Muscle layer of duodenum (tissue), 2 donors: ENCODE results near the gene IL11.
A peak's percentile ranks its signal among the peaks of the same experiment; 100 is the strongest.

ENCODE experiments used
- H3K27ac ChIP-seq: one replicate; pipeline ENCODE4 v1.7.0; 2013; ENCODE audit warnings: mild to moderate bottlenecking, low read length
- H3K27me3 ChIP-seq: one replicate; pipeline ENCODE4 v1.7.0; 2013; ENCODE audit warnings: low read depth, mild to moderate bottlenecking, control low read depth, low read length
- H3K36me3 ChIP-seq, 2 donors: one replicate each; pipeline ENCODE4 v1.7.0; 2013; ENCODE audit warnings: low read length in 2 of 2, control low read depth in 1 of 2, mild to moderate bottlenecking in 1 of 2; ENCODE audit not compliant: insufficient read depth in 2 of 2, control insufficient read depth in 1 of 2
- H3K4me1 ChIP-seq, 2 donors: one replicate each; pipeline ENCODE4 v1.7.0; 2013; ENCODE audit warnings: low read length in 2 of 2, mild to moderate bottlenecking in 2 of 2, control low read depth in 1 of 2, moderate library complexity in 1 of 2; ENCODE audit not compliant: insufficient read depth in 2 of 2, control insufficient read depth in 1 of 2
- H3K4me3 ChIP-seq, 2 donors: one replicate each; pipeline ENCODE4 v1.7.0; 2013; ENCODE audit warnings: low read length in 2 of 2, low read depth in 1 of 2, mild to moderate bottlenecking in 1 of 2
- H3K9me3 ChIP-seq, 2 donors: one replicate each; pipeline ENCODE4 v1.7.0; 2013; ENCODE audit warnings: low read length in 2 of 2, control low read depth in 1 of 2, mild to moderate bottlenecking in 1 of 2; ENCODE audit not compliant: control insufficient read depth in 1 of 2
- donor health status: healthy.

IL11 gene

GRCh38 chr19:55355213-55355821 is 14.9 kb downstream of the IL11 start:
- H3K27ac ChIP-seq, result no peak overlapping the region
- H3K4me3 ChIP-seq, result no peak overlapping the region
- H3K9me3 ChIP-seq, result no peaks in the 10 kb centered on the region
- H3K27me3 ChIP-seq, result peaks cover 28% of the 10 kb centered on the region
- no peaks in the 10 kb centered on the region for H3K36me3 ChIP-seq
- peaks cover 0 to 15% of the 10 kb centered on the region in 2 donors for H3K4me1 ChIP-seq

- no peak within 1 kb of the TSS for H3K27ac ChIP-seq
Measured at GRCh38 chr19:55354698-55355212, 15.5 kb downstream of the IL11 start, which contains the start of gene COX6B2. COX6B2 (minus strand) TSS chr19:55354719; CDS start chr19:55354521, 198 bp downstream.

GRCh38 chr19:55353803-55354697 is 16.2 kb downstream of the IL11 start:
- Histone ChIP-seq H3K27me3 (peaks cover 28% of the 10 kb centered on the region), H3K36me3 (no peaks in the 10 kb centered on the region), H3K27ac (no peak overlapping the region), H3K4me3 (peak overlapping the region; percentile 37 to 50), H3K9me3 (no peaks in the 10 kb centered on the region), H3K4me1 (peaks cover 0 to 15% of the 10 kb centered on the region in 2 donors)

More at GRCh38 chr19:55354698-55355212, 15.5 kb downstream of the IL11 start, which contains the start of gene COX6B2:
- Histone ChIP-seq H3K36me3 (no peaks in the 10 kb centered on the region), H3K4me3 (peak within 1 kb of the TSS; percentile 37 to 50), H3K4me1 (peaks cover 0 to 15% of the 10 kb centered on the region in 2 donors), H3K27me3 (peaks cover 28% of the 10 kb centered on the region), H3K9me3 (no peaks in the 10 kb centered on the region)

- no peaks in the 10 kb centered on the region for H3K9me3 ChIP-seq
- H3K4me1 ChIP-seq, result peaks cover 0 to 15% of the 10 kb centered on the region in 2 donors
- H3K27me3 ChIP-seq, result peaks cover 28% of the 10 kb centered on the region
- no peak overlapping the region for H3K27ac ChIP-seq
- peak overlapping the region; percentile 37 to 50 for H3K4me3 ChIP-seq
- no peaks in the 10 kb centered on the region for H3K36me3 ChIP-seq
Measured at GRCh38 chr19:55353356-55353802, 16.9 kb downstream of the IL11 start.

- Histone ChIP-seq H3K27me3 (peaks cover 28% of the 10 kb centered on the region), H3K27ac (no peak overlapping the region), H3K9me3 (no peaks in the 10 kb centered on the region), H3K4me3 (no peak overlapping the region), H3K36me3 (no peaks in the 10 kb centered on the region), H3K4me1 (peaks cover 0 to 15% of the 10 kb centered on the region in 2 donors)
Measured at GRCh38 chr19:55352549-55353145, 17.6 kb downstream of the IL11 start.

- no peak overlapping the region for H3K4me3 ChIP-seq
- peaks cover 28% of the 10 kb centered on the region for H3K27me3 ChIP-seq
- H3K27ac ChIP-seq, result no peak overlapping the region
- H3K9me3 ChIP-seq, result no peaks in the 10 kb centered on the region
- H3K4me1 ChIP-seq, result peaks cover 0 to 15% of the 10 kb centered on the region in 2 donors
- H3K36me3 ChIP-seq, result peaks cover 0 to 4% of the 10 kb centered on the region in 2 donors
Measured at GRCh38 chr19:55352040-55352439, 18.2 kb downstream of the IL11 start.

GRCh38 chr19:55350620-55351315 is 19.5 kb downstream of the IL11 start:
- peaks cover 28% of the 10 kb centered on the region for H3K27me3 ChIP-seq
- H3K27ac ChIP-seq, result no peak overlapping the region
- no peaks in the 10 kb centered on the region for H3K9me3 ChIP-seq
- H3K4me1 ChIP-seq, result peaks cover 0 to 16% of the 10 kb centered on the region in 2 donors
- H3K36me3 ChIP-seq, result peaks cover 0 to 12% of the 10 kb centered on the region in 2 donors
- H3K4me3 ChIP-seq, result no peak overlapping the region

GRCh38 chr19:55348317-55349034 is 21.8 kb downstream of the IL11 start:
- Histone ChIP-seq H3K27me3 (peaks cover 25% of the 10 kb centered on the region), H3K9me3 (no peaks in the 10 kb centered on the region), H3K36me3 (peaks cover 4 to 18% of the 10 kb centered on the region in 2 donors), H3K4me1 (peaks cover 0 to 8% of the 10 kb centered on the region in 2 donors), H3K4me3 (no peak overlapping the region), H3K27ac (no peak overlapping the region)

GRCh38 chr19:55347442-55348009 is 22.7 kb downstream of the IL11 start:
- Histone ChIP-seq H3K36me3 (peaks cover 6 to 27% of the 10 kb centered on the region in 2 donors), H3K27ac (no peak overlapping the region), H3K27me3 (peaks cover 15% of the 10 kb centered on the region), H3K4me1 (peaks cover 0 to 5% of the 10 kb centered on the region in 2 donors), H3K9me3 (no peaks in the 10 kb centered on the region), H3K4me3 (no peak overlapping the region)
